Endodermal cell (in vitro differentiated cells): ENCODE results near the gene DENND4A. TPM values are rescaled to one million over a fixed set of nuclear protein-coding genes. Genes with fewer than 3 reads are reported as not detected.
A peak's percentile ranks its signal among the peaks of the same experiment; 100 is the strongest.

Source experiments
- DNase-seq: peaks from one replicate; pipeline ENCODE4 v3.0.0-alpha.2; 2017
- H3K27ac ChIP-seq: 2 replicates; pipeline ENCODE4 v1.5.1; 2013; ENCODE audit warnings: mild to moderate bottlenecking, low read depth, low read length, moderate library complexity
- H3K27me3 ChIP-seq: 2 replicates; pipeline ENCODE4 v1.6.1; 2013; ENCODE audit warnings: mild to moderate bottlenecking, low read length, moderate library complexity; ENCODE audit not compliant: insufficient read depth, control insufficient read depth, poor library complexity, severe bottlenecking
- H3K36me3 ChIP-seq: 2 replicates; pipeline ENCODE4 v1.7.0; 2013; ENCODE audit warnings: mild to moderate bottlenecking, low read length, moderate library complexity; ENCODE audit not compliant: control insufficient read depth, insufficient read depth
- H3K4me1 ChIP-seq: one replicate; pipeline ENCODE4 v1.7.0; 2013; ENCODE audit warnings: low read length; ENCODE audit not compliant: control insufficient read depth, insufficient read depth
- H3K4me3 ChIP-seq: 2 replicates; pipeline ENCODE4 v1.5.1; 2013; ENCODE audit warnings: mild to moderate bottlenecking, low read length, moderate library complexity
- H3K9ac ChIP-seq: 2 replicates; pipeline ENCODE4 v1.6.1; 2013; ENCODE audit warnings: mild to moderate bottlenecking, low read length, moderate library complexity; ENCODE audit not compliant: poor library complexity, severe bottlenecking; ENCODE audit errors: extremely low read depth
- H3K9me3 ChIP-seq: 2 replicates; pipeline ENCODE4 v1.6.1; 2013; ENCODE audit warnings: mild to moderate bottlenecking, low read length, moderate library complexity; ENCODE audit not compliant: control insufficient read depth
- H3K27ac Mint-ChIP-seq: 2 replicates; pipeline ENCODE4 v1.8.0; 2020; ENCODE audit warnings: mixed read lengths
- H3K27me3 Mint-ChIP-seq: 2 replicates; pipeline ENCODE4 v1.8.0; 2021; ENCODE audit warnings: mild to moderate bottlenecking, mixed read lengths; ENCODE audit not compliant: insufficient read depth
- H3K36me3 Mint-ChIP-seq: 2 replicates; pipeline ENCODE4 v1.8.0; 2020; ENCODE audit warnings: low read depth, mixed read lengths
- H3K4me1 Mint-ChIP-seq: 2 replicates; pipeline ENCODE4 v1.8.0; 2020; ENCODE audit warnings: mixed read lengths
- H3K4me3 Mint-ChIP-seq: 2 replicates; pipeline ENCODE4 v1.8.0; 2020; ENCODE audit warnings: mild to moderate bottlenecking, moderate library complexity, mixed read lengths
- H3K9me3 Mint-ChIP-seq: 2 replicates; pipeline ENCODE4 v1.8.0; 2020; ENCODE audit warnings: mild to moderate bottlenecking, mixed read lengths
- whole genome bisulfite sequencing, 2 experiments: methylation state at CpG; one replicate each; pipeline versions ENCODE4 v1.1.5 to v1.1.7; 2013; ENCODE audit warnings: missing lambda C conversion rate in 2 of 2, mixed read lengths in 1 of 2; ENCODE audit not compliant: insufficient coverage in 1 of 2, insufficient read length in 1 of 2; 5-methylcytosine and 5-hydroxymethylcytosine counted together
- total RNA-seq, 2 donors: library from RNA; stranded (reverse); fragmentation: NEBNext Ultra II Directional in 1 of 2; extraction: Animal tissue kit (Norgen Biotek cat#: 25700) in 1 of 2; gene quantifications; 2 replicates in 1 of 2; 3 replicates in 1 of 2; pipeline ENCODE4 v1.2.1, GENCODE V29; 2021
- TF ChIP-seq, protein P1 (sequence below): fragments of 200-600 bp; sonication (generic); conservative IDR thresholded peaks from 2 replicates; pipeline ENCODE4 v1.5.0; 2021; ENCODE audit warnings: antibody characterized with exemption, mild to moderate bottlenecking

DENND4A gene
- total RNA-seq, 2 donors from 2014 or later, result 7.3 to 9.8 TPM

DNA sequence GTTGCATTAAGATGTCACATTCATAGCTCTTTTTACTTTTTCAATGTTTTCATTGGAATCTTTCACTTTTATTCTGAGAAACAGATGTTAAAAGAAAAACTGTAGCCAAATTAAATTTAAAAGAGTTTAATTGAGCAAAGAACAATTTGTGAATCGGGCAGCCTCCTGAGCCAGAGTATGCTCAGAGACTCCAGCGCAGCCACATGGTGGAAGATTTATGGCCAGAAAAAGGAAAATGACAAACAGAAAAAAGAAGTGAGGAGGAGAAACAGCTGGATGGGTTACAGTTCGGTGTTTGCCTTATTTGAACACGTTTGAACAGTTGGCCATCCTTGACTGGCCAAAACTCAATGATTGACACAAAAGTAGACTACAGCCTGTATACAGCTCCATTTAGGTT lies 43.4 kb upstream of the DENND4A start:
- peaks cover 37% of the 10 kb centered on the region for H3K4me1 Mint-ChIP-seq
- H3K4me3 Mint-ChIP-seq, result no peak overlapping the region
- WGBS, 2 experiments, result 94 to 96% methylated on average over 3 to 4 of the region's 4 CpGs

GRCh38 chr15:65834603-65835282 lies 42.6 kb upstream of the DENND4A start:
- Histone ChIP-seq H3K27ac (no peak overlapping the region), H3K9me3 (no peaks in the 10 kb centered on the region), H3K36me3 (no peaks in the 10 kb centered on the region), H3K27me3 (no peaks in the 10 kb centered on the region), H3K4me3 (no peak overlapping the region), H3K9ac (no peak overlapping the region), H3K4me1 (peaks cover 11% of the 10 kb centered on the region)
- H3K36me3 Mint-ChIP-seq, result no peaks in the 10 kb centered on the region
- peaks cover 37% of the 10 kb centered on the region for H3K4me1 Mint-ChIP-seq
- H3K27me3 Mint-ChIP-seq, result no peaks in the 10 kb centered on the region
- 96 to 100% methylated on average over 6 to 8 of the region's 8 CpGs for WGBS, 2 experiments
- H3K27ac Mint-ChIP-seq, result no peak overlapping the region
- no peak for DNase-seq
- H3K4me3 Mint-ChIP-seq, result no peak overlapping the region
- TF ChIP-seq, protein P1, sequence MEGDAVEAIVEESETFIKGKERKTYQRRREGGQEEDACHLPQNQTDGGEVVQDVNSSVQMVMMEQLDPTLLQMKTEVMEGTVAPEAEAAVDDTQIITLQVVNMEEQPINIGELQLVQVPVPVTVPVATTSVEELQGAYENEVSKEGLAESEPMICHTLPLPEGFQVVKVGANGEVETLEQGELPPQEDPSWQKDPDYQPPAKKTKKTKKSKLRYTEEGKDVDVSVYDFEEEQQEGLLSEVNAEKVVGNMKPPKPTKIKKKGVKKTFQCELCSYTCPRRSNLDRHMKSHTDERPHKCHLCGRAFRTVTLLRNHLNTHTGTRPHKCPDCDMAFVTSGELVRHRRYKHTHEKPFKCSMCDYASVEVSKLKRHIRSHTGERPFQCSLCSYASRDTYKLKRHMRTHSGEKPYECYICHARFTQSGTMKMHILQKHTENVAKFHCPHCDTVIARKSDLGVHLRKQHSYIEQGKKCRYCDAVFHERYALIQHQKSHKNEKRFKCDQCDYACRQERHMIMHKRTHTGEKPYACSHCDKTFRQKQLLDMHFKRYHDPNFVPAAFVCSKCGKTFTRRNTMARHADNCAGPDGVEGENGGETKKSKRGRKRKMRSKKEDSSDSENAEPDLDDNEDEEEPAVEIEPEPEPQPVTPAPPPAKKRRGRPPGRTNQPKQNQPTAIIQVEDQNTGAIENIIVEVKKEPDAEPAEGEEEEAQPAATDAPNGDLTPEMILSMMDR, result no peak
- no peaks in the 10 kb centered on the region for H3K9me3 Mint-ChIP-seq

More for the DNA sequence above, 43.4 kb upstream of the DENND4A start:
- no peaks in the 10 kb centered on the region for H3K9me3 ChIP-seq
- H3K27me3 Mint-ChIP-seq, result no peaks in the 10 kb centered on the region
- H3K4me3 ChIP-seq, result no peak overlapping the region
- H3K36me3 Mint-ChIP-seq, result no peaks in the 10 kb centered on the region
- H3K4me1 ChIP-seq, result peaks cover 11% of the 10 kb centered on the region
- no peaks in the 10 kb centered on the region for H3K9me3 Mint-ChIP-seq
- DNase-seq, result no peak
- no peaks in the 10 kb centered on the region for H3K36me3 ChIP-seq
- TF ChIP-seq, protein P1, result no peak
- peak overlapping the region; percentile 24 for H3K27ac Mint-ChIP-seq
- no peaks in the 10 kb centered on the region for H3K27me3 ChIP-seq
- no peak overlapping the region for H3K9ac ChIP-seq
- no peak overlapping the region for H3K27ac ChIP-seq

- Mint-ChIP-seq H3K9me3 (no peaks in the 10 kb centered on the region), H3K27me3 (no peaks in the 10 kb centered on the region), H3K4me3 (peak overlapping the region; percentile 42), H3K4me1 (peaks cover 41% of the 10 kb centered on the region), H3K27ac (peak overlapping the region; percentile 98), H3K36me3 (no peaks in the 10 kb centered on the region)
- H3K36me3 ChIP-seq, result no peaks in the 10 kb centered on the region
- peaks cover 11% of the 10 kb centered on the region for H3K4me1 ChIP-seq
- H3K4me3 ChIP-seq, result peak overlapping the region; percentile 25
- H3K27ac ChIP-seq, result peak overlapping the region; percentile 67
- WGBS, 2 experiments, result 82 to 94% methylated on average over 2 to 4 of the region's 4 CpGs
- DNase-seq, result no peak
- peak overlapping the region; percentile 38 for H3K9ac ChIP-seq
- no peaks in the 10 kb centered on the region for H3K27me3 ChIP-seq
- no peaks in the 10 kb centered on the region for H3K9me3 ChIP-seq
- TF ChIP-seq, protein P1, result no peak
Measured at GRCh38 chr15:65833501-65834205, 41.6 kb upstream of the DENND4A start.
